D721Med (cell line): ENCODE results near the gene ELFN2.

ENCODE experiments used
- DNase-seq: peaks from one replicate; pipeline ENCODE4 v3.0.0; 2011; ENCODE audit warnings: low spot score; ENCODE audit not compliant: insufficient read length
- FAIRE-seq: peaks from 2 replicates; lab custom pipeline; 2011; peaks lifted over from hg19 to GRCh38; lab: Jason Lieb, UNC
- TF ChIP-seq, protein P1 (sequence below): IDR thresholded peaks from 2 replicates; pipeline ENCODE4 v1.5.1; 2012; ENCODE audit warnings: mild to moderate bottlenecking, control low read depth; ENCODE audit not compliant: insufficient read depth; ENCODE audit errors: missing control alignments

Gene ELFN2

DNA sequence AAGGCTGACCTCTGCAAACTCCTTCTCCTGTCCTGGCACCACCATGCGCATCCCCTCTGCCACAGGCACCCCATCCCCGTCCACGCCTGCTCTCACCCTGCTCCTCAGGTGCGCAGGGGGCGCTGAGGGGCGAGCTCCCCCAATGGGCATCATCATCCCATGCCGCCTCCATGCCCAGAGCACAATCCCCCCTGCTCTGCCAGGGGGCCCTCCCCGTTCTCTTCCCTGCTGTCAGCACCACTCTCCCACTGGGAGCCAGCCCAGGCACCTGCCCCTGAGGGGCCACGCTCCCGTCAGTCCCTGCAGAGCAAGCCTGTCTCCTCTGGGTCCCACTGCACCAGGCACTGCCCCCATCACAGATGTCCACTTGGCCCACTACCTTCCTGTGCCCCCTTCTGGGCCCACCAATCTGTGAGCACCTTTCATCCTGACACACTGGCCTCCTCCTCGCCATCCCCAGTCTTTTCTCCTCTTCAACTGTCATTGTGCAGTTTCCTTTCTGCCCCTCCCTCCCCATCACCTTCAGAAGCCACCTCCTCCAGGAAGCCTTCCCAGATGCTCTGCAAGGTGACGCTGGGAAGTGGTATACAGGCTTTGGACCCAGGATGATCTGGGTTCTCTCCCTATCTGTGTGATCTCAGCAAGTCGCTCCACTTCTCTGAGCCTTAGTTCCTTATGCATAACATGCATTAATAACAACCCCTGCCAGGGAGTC, 82.4 kb downstream of the ELFN2 start:
- no peak for DNase-seq
- no peak for FAIRE-seq
- TF ChIP-seq, protein P1, sequence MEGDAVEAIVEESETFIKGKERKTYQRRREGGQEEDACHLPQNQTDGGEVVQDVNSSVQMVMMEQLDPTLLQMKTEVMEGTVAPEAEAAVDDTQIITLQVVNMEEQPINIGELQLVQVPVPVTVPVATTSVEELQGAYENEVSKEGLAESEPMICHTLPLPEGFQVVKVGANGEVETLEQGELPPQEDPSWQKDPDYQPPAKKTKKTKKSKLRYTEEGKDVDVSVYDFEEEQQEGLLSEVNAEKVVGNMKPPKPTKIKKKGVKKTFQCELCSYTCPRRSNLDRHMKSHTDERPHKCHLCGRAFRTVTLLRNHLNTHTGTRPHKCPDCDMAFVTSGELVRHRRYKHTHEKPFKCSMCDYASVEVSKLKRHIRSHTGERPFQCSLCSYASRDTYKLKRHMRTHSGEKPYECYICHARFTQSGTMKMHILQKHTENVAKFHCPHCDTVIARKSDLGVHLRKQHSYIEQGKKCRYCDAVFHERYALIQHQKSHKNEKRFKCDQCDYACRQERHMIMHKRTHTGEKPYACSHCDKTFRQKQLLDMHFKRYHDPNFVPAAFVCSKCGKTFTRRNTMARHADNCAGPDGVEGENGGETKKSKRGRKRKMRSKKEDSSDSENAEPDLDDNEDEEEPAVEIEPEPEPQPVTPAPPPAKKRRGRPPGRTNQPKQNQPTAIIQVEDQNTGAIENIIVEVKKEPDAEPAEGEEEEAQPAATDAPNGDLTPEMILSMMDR, result no peak

DNA sequence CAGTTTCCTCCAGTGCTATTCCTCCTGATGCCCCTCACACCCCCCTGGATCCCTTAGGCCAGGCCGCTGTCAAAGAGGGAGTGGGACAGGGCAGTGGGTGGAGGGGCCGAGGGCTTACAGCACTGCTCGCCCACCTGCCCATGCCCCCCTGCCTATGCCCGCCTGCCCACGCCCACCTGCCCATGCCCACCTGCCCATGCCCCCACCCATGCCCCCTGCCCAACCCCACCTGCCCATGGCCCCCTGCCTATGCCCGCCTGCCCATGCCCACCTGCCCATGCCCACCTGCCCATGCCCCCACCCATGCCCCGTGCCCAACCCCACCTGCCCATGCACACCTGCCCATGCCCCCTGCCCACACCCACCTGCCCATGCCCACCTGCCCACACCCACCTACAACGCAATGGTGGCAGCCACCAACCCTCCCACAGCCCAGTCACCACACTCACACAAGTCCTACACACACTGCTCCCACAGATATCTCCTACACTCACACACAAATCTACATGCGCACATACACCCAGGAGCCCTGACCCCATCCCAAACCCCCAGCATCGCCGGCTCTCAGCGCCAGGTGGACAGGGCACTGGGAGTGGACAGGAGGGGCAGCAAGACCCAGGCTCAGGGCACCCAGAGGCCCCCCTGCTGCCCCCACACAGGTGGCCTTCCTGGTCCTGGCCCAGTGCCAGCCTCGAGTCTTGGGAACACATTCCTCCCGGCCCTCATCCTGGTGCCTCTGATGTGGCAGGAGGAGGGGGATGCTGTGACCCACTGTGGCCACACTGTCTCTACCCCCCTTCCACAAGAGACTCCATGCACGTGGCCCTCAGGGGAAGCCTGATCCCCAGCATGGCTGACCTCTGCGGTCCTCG, 83.2 kb downstream of the ELFN2 start:
- TF ChIP-seq, protein P1, result no peak
- no peak for DNase-seq
- no peak for FAIRE-seq

DNA sequence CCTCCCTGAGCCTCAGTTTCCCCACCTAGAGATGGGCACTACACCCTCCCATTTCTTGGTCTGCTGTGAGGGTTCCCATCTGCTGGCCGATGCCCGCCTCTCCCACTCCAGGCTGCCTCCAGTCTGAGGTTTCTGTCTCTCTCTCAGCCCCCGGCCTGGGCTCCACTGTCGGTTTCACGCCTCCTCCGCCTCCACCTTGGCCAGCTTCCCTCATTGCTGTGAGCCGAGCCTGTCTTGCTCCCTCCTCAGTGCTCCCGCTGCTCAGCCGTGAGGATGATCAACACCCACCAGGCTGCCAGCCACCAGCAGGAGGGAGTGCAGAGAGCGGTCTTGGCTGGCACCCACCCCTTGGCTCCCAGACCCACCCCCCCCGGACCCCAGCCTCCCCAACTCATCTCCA, 83.9 kb downstream of the ELFN2 start:
- FAIRE-seq (no peak), DNase-seq (no peak)
- TF ChIP-seq, protein P1, result no peak

DNA sequence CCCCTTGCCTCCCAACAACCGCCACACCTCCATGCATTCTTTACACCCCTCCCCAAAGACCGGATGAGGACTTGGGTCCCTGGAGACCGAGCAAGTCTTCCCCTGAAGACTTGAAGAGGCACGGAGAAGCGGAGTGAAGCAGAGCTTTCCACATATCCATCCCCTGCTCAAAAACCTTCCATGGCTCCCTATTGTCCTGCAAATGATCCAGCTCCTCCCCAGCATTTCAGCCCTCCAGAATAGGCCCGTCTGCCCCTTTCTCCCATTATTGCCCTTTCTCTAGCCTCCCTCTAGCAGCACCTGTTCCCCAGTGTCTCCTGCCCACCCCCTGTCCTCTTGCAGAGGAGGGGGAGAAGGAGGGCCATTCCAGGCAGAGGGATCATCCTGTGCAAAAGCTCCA, 85.2 kb downstream of the ELFN2 start:
- no peak for FAIRE-seq

DNA sequence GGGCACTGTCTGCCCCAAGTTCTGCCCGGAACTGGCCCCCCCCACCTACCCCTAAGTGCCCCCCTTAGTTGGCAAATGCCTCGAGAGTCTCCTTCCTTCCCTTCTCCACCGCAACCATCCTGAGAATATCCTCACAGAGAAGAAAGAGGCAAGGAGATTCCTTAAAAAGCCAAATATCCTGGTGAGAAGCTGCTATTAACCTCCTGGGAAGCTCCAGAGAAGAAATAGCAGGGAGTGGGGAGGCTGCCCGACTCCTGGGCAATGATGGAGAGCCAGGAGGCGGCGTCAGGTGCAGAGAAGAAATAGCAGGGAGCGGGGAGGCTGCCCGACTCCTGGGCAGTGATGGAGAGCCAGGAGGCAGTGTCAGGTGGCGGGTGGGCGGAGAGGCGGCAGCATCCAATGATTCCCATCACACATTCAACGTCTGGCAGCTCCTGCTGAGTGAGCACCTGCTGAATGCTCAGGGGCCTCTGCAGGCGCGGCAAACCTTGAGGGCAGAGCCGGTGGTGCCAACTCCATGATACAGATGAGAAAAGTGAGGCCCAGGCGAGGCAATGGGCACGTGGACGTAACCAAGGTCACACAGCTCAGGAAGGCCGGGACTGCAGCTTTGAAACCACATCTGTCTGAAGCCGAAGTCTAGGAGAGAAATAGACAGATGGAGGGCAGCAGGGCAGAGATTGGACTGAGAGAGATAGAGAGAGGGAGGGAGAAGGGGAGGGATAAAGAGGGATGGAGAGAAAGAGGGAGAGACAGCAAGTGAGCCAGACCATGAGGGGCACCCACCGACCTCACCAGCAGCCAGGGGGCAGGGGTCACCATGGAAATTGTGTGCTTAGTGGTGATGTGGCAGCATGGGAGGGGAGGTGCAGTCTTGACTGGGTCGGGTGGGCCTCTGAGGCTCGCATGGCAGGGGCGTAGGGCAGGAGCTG, 86.7 kb downstream of the ELFN2 start:
- FAIRE-seq (no peak), DNase-seq (no peak)
- TF ChIP-seq, protein P1, result no peak

More for the DNA sequence above, 85.2 kb downstream of the ELFN2 start:
- TF ChIP-seq, protein P1, result no peak
- DNase-seq, result no peak

DNA sequence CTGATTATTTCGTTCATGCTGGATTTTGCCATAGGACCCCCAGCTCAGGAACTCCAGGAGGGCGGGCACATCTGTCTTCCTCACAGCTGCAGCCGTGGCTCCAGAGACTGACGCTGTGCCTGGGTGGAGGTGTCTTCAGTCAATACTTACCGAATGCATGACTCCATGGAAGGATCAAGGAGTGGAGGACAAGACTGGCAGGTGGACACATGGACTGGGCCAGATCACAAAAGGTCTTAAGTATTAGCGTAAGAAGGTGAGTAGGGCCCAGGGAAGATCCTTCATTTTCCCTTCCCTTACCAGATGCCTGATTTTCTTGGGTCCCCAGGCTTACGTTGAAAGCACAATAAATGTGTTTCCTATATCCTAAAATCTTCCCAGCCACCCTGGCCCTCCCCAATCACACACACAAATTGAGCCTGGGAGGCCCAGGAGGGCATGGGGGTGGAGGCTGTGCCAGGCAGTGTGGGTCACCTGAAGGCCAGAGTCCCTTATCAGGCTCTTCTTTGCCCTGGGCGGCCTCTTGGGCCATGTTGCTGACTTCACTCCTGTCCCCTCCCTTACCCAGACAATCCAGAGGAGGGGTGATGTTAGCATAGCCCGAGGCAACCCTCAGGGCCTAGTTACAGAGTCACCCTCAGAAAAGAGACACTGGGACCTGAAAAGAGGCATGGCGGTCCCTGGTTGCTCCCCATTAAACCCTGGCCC, 88.6 kb downstream of the ELFN2 start:
- TF ChIP-seq, protein P1, result no peak
- DNase-seq (no peak), FAIRE-seq (no peak)
